Suppressor macrophage (primary cell): ENCODE results near the gene KRT86.
A peak's percentile ranks its signal among the peaks of the same experiment; 100 is the strongest.
"Not testable (repeated sequence)": the region's sequence is repeated elsewhere in the genome, so short reads cannot be mapped to it uniquely, and the experiment has no call there.

Experiments
- DNase-seq, 4 experiments: peaks; one replicate each; pipeline ENCODE4 v3.0.0-alpha.2; 2020 to 2022

The KRT86 gene

DNA sequence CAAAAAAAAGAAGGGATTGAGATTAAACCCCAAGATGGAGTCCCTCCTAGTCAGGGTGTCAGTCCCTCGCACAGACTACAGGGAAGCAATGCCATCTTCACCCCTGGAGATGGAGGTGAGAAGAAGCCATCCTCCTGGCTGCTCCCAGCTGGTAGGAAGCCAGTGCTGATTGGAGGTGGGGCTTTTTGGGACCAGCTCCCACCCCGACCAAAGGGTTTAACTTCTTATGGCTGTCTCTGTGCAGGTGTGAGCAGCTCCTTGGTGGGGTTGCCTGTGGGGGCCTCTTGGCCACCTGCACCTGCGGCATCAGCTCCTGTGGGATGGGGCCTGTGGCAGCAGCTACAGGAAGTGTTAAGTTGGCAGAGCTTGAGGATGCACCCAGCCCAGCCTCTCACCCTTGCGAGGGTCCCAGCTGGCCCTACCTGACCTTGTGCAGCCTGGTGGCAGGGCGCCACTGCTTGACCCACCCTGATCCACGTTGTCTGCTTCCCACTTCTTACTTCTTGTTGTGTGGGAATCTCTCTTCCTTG, 3.8 kb upstream of the KRT86 start:
- DNase-seq = no peak

DNA sequence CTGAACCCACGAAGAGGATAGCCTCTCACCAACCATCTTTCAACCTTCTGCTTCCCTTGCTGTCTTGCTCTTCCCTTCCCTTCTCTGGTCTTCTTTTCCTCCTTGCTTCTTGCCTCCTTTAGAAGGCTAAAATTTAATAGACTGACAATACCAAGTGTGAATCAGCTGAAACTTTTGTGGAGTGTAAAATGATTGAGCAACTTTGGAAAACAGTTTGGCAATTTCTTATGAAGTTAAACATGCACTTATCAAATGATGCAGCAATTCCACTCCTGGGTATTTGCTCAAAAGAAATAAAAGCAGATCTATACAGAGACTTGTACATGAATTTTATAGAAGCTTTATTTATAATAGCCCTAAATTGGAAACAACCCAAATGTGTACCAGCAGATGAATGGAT, 3.3 kb upstream of the KRT86 start:
- no peak for DNase-seq

DNA sequence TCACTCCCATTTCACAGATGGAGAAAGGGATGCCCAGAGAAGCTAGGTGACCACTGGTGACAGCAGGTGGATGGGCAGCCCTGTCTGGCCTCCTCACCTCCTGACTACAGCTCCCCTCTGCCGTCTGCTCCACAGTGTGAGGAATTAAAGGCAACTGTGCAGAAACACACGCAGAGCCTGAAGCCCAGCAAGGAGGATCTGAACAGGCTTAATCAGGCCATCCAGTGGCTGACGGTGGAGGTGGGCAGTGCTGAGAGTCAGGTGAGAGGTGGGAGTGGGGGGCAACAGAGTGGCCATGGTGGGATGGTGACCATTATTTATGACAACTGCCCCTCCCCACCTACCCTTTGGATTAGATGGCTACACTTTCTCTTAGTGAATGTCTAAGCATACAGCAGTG, 1.2 kb downstream of the KRT86 start:
- DNase-seq = no peak

- no peak for DNase-seq
Measured at GRCh38 chr12:52277486-52278245, 3.2 kb downstream of the KRT86 start.

GRCh38 chr12:52278575-52279421, 4.4 kb downstream of the KRT86 start:
- DNase-seq = peak; percentile 74 to 89 (median 88)

GRCh38 chr12:52279422-52280318, 5.2 kb downstream of the KRT86 start:
- no peak for DNase-seq

DNA sequence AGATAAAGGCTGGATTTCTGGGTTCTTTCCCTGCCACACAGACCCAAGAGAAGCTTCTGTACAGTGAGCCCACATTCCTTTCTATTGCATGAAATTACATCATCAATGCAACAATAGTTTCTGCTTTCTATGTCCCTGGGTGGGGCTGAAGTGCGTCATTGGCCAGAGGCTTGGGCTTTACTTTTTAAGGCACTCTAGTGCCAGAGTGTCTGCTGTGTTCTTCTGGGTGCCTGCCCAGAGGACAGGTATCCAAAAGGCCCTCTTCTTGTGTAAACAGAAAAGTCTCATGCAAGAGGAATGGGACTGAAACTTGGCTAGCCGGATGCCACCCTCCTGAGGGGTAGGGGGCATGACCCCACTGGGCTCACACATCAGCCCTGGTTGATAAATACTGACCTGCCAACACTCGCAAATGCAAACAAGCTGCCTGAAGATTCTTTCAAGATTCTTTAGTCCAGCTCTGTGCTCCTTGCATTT, 5.9 kb downstream of the KRT86 start:
- DNase-seq = peak; percentile 63 to 84 (median 80)

DNA sequence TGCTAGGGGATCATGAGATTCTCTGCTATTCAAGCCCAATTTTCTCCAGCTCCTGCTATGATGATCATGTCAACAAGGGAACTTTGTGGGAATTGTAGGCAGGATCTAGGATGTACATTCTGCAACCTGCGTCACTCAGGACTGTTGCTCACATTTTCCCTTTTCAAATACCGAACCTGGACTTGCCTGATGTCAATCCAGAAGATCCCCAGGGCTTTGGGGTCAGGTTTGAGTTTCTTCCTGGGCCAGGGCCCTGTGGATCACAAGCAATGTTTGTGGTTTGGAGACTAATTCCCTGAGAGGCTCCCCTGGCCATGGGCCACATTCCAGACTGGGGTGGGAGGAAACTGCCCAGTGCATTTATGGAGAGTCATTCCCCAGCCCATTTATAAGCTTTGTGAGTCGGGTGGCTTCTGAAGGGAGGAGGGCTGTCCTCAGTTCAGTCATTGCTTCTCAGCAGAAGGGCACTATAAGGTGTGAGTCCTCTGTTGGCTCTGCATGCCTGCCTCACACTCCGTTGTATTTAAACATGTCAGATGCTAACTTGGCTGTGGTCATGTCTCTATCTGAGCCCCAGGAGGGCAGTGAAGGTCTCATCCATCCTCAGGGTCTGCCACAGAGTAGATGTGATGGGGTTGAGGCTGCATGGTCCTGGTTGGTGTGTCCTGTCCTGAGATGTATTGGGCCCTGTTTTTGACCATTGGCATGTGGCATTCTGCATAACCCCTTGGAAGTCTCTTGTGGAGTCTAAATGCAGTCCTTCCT, 6.5 kb downstream of the KRT86 start:
- no peak for DNase-seq

DNA sequence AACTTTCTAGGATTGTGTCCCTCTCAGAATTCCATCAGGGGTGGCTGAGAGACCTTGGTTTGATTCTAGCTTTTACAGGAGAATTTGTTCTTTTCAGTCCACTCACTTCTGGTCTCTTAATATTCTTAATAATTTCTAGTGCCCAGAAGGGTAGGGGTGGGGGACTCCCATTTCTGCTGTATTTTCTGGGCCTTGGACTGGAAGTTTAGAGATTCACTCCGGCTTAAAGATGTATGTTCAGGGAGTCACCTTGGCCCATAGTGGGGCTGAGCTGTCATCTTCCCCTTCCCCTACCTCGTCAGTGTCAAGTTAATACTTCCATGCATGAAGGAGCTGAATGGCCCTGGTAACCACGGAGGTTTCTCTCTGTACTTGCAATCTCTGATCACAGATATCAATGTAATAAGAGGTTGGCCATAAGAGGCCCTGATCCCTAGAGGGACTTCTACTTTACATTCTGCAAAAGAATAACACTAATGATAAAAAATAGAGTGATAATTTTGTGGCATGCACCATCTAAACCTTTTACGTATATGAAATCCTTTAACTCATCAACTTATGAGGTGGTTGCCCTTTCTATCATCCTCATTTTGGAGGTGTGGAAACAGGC, 10.2 kb downstream of the KRT86 start:
- DNase-seq = no peak

DNA sequence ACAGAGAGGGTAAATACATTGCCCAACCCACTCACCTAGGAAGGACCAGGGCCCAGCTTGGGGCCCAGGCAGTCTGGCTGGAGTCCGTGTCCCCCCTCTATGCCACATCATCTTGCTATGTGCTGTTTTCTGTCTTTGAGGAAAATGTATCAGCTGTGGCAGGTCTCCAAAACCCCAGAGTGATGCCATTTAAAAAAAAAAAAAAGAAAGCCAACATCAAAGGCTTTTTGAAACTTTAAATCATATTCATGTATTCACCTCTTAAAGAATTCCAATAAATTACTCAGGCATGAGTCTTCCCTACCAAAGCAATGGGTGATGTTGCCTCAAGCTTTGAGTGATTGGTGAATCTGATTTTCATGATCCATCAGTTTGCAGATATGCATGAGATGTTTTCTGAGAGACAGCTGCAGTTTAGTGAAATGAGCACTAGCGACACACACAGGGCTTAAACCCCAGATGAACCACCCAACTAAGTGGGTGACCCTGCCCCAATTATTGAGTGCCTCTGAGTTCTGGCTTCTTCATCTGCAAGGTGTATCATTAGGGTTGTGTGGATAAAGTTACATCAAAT, 10.8 kb downstream of the KRT86 start:
- DNase-seq = no peak

- no peak for DNase-seq
Measured at GRCh38 chr12:52285851-52286530, 11.5 kb downstream of the KRT86 start.

DNA sequence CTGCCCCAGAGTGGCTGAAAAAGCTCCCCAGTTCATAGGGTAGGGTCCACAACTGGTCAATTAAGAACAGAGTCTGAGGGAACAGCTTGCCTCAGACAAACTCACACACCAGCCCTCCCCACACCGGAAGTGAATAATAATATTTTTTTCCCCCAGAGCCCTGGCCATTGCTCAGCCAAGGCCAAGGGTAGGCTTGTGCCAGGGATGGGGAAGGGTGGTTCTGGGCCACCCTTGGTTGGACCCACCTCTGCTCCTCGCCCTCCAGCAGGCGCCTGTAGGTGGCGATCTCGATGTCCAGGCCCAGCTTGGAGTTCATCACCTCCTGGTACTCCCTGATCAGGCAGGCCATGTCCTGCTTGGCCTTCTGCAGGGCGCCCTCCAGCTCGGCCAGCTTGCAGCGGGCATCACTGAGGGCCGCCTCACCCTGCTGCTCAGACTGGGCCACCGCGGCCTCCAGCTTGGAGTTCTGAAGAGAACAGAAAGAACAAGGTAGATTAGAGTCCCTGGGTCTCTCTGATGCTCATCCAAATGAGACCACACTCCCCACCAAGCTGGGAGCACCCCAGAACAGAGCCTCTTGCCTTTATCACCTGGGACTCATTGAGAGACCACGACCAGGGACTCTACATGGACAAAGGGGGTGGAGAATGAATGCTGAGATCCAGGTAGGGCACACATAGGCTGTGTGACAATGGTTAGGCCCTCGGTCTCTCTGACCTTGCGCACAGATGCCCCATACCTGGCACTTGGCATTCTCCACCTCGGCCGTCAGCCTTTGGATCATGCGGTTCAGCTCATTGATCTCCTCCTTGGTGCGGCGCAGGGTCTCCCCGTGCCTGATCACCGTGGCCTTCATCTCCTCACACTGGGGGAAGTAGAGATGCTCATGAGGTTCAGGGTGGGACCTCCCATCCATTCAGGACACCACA, 12.7 kb downstream of the KRT86 start:
- DNase-seq = not testable (repeated sequence)

DNA sequence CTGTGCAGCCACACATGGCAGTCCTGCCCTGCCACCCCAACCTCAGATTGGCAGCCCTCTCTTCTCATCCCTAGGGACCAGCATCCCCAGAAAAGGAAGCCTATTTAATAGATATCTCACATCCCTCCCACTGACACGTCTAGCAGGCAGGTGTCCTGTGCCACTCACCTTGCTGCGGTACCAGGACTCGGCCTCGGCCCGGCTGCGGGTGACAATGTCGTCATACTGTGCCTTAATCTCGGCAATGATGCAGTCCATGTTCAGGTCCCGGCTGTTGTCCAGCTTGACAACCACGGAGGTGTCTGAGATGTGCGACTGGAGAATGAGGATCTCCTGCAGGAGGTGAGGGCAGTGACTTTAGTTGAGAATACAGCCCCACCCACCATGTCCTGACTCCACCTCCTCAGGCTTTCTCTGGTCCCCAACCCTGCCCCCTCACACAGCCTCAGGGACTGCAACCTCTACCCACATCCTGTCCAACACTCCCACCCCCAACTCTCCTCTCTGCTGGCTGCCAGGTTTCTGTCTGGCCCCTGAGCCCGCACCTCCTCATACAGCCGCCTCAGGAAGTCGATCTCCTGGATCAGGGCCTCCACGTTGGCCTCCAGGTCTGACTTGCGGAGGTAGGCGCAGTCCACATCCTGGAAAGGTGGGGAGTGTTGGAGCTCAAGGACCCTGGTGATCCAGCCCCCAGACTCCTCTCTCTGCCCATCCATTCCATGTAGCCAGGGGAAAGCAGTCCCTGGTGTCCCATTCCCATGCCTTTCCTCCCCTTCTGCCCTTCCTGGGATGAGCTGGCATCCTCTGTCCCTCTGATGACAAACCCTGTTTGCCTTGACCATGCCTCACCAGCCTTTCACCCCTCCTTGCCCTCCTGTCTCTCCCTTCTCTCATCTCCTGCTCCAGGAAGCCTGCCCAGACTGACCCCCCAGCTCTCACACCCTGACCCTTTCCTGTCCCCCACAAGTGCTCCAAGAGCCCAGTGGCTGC, 13.7 kb downstream of the KRT86 start:
- DNase-seq = not testable (repeated sequence)

DNA sequence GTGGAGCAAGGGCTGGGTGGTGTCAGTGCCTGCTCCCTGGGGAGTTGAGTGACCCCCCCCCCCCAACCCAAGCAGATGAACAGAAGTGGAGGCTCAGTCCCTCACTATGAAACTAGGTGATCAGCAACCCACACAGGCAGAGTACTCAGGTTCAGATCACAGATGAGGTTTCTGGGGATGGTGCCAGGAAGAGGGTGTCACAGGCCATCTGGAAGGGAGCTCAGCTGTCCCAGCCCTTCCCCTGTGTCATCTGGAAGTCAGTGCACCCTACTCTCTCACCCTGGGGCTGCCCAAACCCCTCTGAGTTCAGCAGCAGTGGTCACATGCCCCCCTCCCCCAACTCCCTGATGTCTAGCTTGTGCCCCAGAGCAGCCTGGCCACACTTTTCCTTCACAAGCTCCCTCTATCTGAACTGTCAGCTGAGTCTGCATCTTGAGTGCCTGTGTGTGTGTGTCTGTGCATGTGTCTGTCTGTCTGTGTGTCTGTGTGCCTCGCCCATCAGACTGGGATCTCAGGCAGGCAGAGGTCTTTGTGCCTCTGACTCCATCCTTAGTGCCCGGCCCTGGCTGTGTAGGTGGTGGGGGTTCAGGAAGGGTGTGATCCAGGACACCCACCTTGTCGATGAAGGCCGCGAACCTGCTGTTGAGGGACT, 16.2 kb downstream of the KRT86 start:
- DNase-seq = not testable (repeated sequence)

- DNase-seq = no peak
Measured at GRCh38 chr12:52291267-52291935, 17.0 kb downstream of the KRT86 start, which contains the start of gene KRT81. Gene KRT81, minus strand, starts transcription at chr12:52291534. Its CDS starts 69 bp downstream, at chr12:52291465.

- DNase-seq = no peak
Measured at GRCh38 chr12:52293926-52294325, 19.5 kb downstream of the KRT86 start.
